DND-41 (cell line): Measurements from ENCODE around the gene CLSTN3.

Experiments
- ATAC-seq: fragments of 200-7000 bp; cut with Tn5 transposase; 3 replicates; pipeline ENCODE4 v1.9.1; 2021; ENCODE audit warnings: low read depth; ENCODE audit not compliant: insufficient read depth
- DNase-seq: peaks from one replicate; pipeline ENCODE4 v3.0.0-alpha.2; 2020
- H2AFZ ChIP-seq: 2 replicates; pipeline ENCODE4 v1.6.0; 2012; ENCODE audit warnings: low read depth, low read length
- H3K27ac ChIP-seq: 2 replicates; pipeline ENCODE4 v1.5.1; 2012; ENCODE audit warnings: low read length, inconsistent platforms
- H3K27me3 ChIP-seq: fragments of 200-600 bp; sonication (generic); 2 replicates; pipeline ENCODE4 v1.6.0; 2012; ENCODE audit warnings: low read length, mild to moderate bottlenecking, inconsistent platforms; ENCODE audit not compliant: insufficient read depth, poor library complexity
- H3K36me3 ChIP-seq: 2 replicates; pipeline ENCODE4 v1.5.1; 2012; ENCODE audit warnings: low read length, inconsistent platforms; ENCODE audit not compliant: insufficient read depth
- H3K4me1 ChIP-seq: 2 replicates; pipeline ENCODE4 v1.5.1; 2012; ENCODE audit warnings: mild to moderate bottlenecking, low read length; ENCODE audit not compliant: insufficient read depth
- H3K4me2 ChIP-seq: 2 replicates; pipeline ENCODE4 v1.6.0; 2012; ENCODE audit warnings: mild to moderate bottlenecking, moderate library complexity, low read length, inconsistent platforms; ENCODE audit not compliant: insufficient read depth
- H3K4me3 ChIP-seq, 2 experiments: fragments of 200-600 bp in 1 of 2; shearing (Covaris generic) in 1 of 2; 2 replicates each; pipeline ENCODE4 v1.5.1; 2012 to 2016; ENCODE audit warnings: inconsistent platforms in 2 of 2, low read length in 2 of 2, mild to moderate bottlenecking in 2 of 2, low read depth in 1 of 2, moderate library complexity in 1 of 2
- H3K79me2 ChIP-seq: 2 replicates; pipeline ENCODE4 v1.6.0; 2012; ENCODE audit warnings: low read length, inconsistent platforms; ENCODE audit not compliant: insufficient read depth
- H3K9ac ChIP-seq: 2 replicates; pipeline ENCODE4 v1.6.0; 2012; ENCODE audit warnings: low read depth, mild to moderate bottlenecking, inconsistent platforms, low read length, moderate library complexity
- H3K9me3 ChIP-seq: 2 replicates; pipeline ENCODE4 v1.5.1; 2012; ENCODE audit warnings: low read length, moderate library complexity, mild to moderate bottlenecking, inconsistent platforms; ENCODE audit not compliant: insufficient read depth, severe bottlenecking
- H4K20me1 ChIP-seq: 2 replicates; pipeline ENCODE4 v1.6.0; 2012; ENCODE audit warnings: low read length; ENCODE audit not compliant: insufficient read depth
- CTCF ChIP-seq: IDR thresholded peaks from 2 replicates; pipeline ENCODE4 v1.5.1; 2012; ENCODE audit warnings: borderline replicate concordance, low read length, moderate library complexity, mild to moderate bottlenecking; ENCODE audit not compliant: poor library complexity, severe bottlenecking; ENCODE audit errors: extremely low read depth
- EZH2 ChIP-seq: IDR thresholded peaks from 3 replicates; pipeline ENCODE4 v1.6.1; 2012; ENCODE audit warnings: borderline replicate concordance, low read depth, mild to moderate bottlenecking, moderate library complexity, low read length, inconsistent platforms; ENCODE audit not compliant: severe bottlenecking

CLSTN3 gene

GRCh38 chr12:7197841-7198240 is 67.7 kb downstream of the CLSTN3 start:
- DNase-seq (no peak), ATAC-seq (no peak)
- Histone ChIP-seq H3K4me2 (no peak overlapping the region), H3K4me3 (no peak overlapping the region), H3K79me2 (no peaks in the 10 kb centered on the region), H3K4me1 (no peaks in the 10 kb centered on the region), H3K27ac (no peak overlapping the region), H3K9ac (no peak overlapping the region), H3K9me3 (no peaks in the 10 kb centered on the region), H4K20me1 (no peaks in the 10 kb centered on the region), H2AFZ (no peak overlapping the region), H3K27me3 (no peaks in the 10 kb centered on the region), H3K36me3 (peaks cover 47% of the 10 kb centered on the region)
- TF ChIP-seq EZH2 (no peak), CTCF (no peak)

DNA sequence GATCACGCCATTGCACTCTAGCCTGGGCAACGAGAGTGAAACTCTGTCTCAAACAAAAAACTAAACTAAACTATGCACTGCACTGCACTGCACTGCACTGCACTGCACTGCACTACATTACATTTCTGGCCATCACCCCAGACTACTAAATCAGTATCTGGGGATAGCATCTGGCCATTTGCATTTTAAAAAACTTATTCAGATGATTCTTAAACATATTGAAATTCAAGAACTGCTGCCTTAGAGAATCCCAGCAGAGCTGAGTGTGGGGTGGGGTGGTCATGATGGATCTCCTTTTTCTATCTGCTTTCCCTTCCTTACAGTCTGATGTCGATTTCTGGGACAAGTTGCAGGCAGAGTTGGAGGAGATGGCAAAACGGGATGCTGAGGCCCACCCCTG is 72.9 kb downstream of the CLSTN3 start:
- TF ChIP-seq CTCF (no peak), EZH2 (no peak)
- H3K79me2 ChIP-seq: no peaks in the 10 kb centered on the region
- DNase-seq (no peak), ATAC-seq (no peak)
- no peaks in the 10 kb centered on the region for H3K9me3 ChIP-seq
- H2AFZ ChIP-seq: no peak overlapping the region
- H3K27me3 ChIP-seq: no peaks in the 10 kb centered on the region
- H3K4me3 ChIP-seq: no peak overlapping the region
- no peaks in the 10 kb centered on the region for H4K20me1 ChIP-seq
- no peak overlapping the region for H3K27ac ChIP-seq
- peaks cover 59% of the 10 kb centered on the region for H3K36me3 ChIP-seq
- no peaks in the 10 kb centered on the region for H3K4me1 ChIP-seq
- H3K4me2 ChIP-seq: no peak overlapping the region
- H3K9ac ChIP-seq: no peak overlapping the region

DNA sequence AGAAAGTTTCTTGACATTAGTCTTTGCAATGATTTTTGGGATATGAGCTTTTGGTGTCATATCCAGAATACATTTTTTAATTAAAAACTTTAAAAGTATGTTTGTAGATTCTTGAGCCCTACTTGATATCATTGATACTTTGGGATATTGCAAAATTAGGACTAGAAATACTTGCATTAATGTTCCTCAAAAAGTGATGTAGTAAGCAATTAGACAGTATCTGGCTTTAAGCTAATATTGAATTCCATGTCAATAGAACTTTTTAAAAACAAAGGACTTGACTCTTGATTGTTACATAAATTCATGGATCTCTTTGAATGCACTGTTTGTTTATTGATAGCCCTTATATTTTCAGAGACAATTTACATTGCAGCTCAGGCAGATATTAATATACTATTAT is 74.9 kb downstream of the CLSTN3 start:
- Histone ChIP-seq H2AFZ (no peak overlapping the region), H3K4me2 (no peak overlapping the region), H3K9me3 (no peaks in the 10 kb centered on the region), H3K27ac (no peak overlapping the region), H4K20me1 (no peaks in the 10 kb centered on the region), H3K4me3 (no peak overlapping the region), H3K36me3 (peaks cover 70% of the 10 kb centered on the region), H3K4me1 (no peaks in the 10 kb centered on the region), H3K27me3 (no peaks in the 10 kb centered on the region), H3K9ac (no peak overlapping the region), H3K79me2 (no peaks in the 10 kb centered on the region)
- no peak for DNase-seq
- no peak for ATAC-seq
- no peak for TF ChIP-seq EZH2
- no peak for TF ChIP-seq CTCF

GRCh38 chr12:7206691-7207090 is 76.5 kb downstream of the CLSTN3 start:
- Histone ChIP-seq H3K36me3 (peaks cover 74% of the 10 kb centered on the region), H3K4me2 (no peak overlapping the region)

More at GRCh38 chr12:7206691-7207090, 76.5 kb downstream of the CLSTN3 start:
- Histone ChIP-seq H3K79me2 (no peaks in the 10 kb centered on the region), H2AFZ (no peak overlapping the region), H3K4me3 (no peak overlapping the region), H3K4me1 (no peaks in the 10 kb centered on the region), H3K9ac (no peak overlapping the region), H4K20me1 (no peaks in the 10 kb centered on the region), H3K27ac (no peak overlapping the region), H3K27me3 (no peaks in the 10 kb centered on the region), H3K9me3 (no peaks in the 10 kb centered on the region)
- no peak for ATAC-seq
- DNase-seq: no peak
- TF ChIP-seq CTCF (no peak), EZH2 (no peak)
